ENCODE measurements around the gene HOXC5. TPM values are rescaled to one million over a fixed set of nuclear protein-coding genes. Genes with fewer than 3 reads are reported as not detected.
"Not testable (repeated sequence)": the region's sequence is repeated elsewhere in the genome, so short reads cannot be mapped to it uniquely, and the experiment has no call there.

The HOXC5 gene
- total RNA-seq, 1 donor from 2014 or later, result not detected

DNA sequence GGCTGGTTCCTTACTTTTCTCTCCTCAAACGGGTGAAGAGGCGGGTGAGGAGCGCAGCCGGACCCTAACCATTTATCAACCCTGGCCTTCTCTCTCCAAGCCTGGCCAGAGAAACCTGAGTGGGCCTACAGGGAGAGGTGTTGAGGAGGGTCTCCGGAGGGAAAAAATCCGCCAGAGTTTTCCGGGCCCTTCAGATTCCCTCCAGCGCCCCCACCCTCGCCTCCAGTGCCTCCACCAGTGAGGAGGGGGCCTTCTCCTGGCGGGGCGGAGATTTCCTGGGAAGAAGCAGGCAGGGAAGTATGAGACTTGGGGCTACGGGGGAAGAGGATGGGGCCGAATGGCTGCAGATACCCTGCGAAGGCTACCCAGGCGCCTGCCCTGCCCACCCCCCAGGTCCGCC is 1.4 kb upstream of the HOXC5 start:
- no peak for FAIRE-seq
- DNase-seq (ENCODE audit: low spot score in 2 of 2), result no peak

DNA sequence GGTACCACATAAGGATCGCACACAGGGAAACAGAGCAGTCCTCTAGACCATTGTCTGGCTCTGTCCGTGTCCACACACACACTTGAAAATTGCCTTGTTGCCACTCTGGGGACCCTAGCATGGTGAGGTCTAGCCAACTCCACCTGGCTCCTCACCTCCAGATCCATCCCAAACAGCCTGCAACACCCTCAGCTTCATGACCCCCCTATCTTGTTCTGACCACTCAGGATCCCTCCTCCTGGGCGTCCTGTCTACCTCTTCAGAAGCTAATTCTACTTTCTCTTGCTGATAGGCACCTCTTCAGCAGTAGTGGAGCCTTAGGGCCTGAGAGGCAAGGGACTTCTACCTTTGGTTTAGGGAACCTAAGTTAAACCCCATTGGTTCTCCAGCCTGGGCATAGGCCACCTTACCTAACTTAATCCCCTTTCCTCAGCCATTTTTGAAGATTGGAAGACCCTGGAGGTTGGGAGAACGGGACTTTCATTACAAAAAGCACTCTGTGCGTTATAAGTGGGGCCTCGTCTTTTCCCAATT is 697 bp upstream of the HOXC5 start:
- no peak for FAIRE-seq
- no peak for DNase-seq (ENCODE audit: low spot score in 2 of 2)

DNA sequence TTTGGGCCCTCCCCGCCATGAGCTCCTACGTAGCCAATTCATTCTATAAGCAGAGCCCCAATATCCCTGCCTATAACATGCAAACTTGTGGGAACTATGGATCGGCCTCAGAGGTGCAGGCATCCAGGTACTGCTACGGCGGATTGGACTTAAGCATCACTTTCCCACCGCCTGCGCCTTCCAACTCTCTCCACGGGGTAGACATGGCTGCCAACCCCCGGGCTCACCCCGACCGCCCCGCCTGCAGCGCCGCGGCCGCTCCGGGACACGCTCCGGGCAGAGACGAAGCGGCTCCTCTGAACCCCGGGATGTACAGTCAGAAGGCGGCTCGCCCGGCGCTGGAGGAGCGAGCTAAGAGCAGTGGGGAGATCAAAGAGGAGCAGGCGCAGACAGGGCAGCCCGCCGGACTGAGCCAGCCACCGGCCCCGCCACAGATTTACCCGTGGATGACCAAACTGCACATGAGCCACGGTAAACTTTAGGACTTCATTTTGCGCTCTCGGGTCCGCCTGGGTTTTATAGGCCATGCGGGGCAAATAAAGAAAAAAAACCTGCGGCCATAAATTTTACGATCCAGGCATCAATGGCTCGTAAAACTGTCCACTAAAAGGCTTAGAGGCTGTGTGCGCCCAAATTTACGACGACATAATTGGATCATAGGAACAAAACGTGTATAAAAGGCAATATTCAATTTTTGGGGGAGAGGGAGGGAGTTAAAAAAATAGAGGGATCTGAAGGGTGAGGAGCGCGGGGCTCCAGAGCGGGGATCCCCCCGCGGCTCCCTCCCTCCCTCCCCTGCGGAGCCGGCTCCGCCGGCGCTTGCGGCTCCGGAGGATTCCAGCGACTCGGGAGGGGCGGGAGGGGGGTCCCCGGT is 493 bp downstream of the HOXC5 start:
- DNase-seq (ENCODE audit: low spot score in 2 of 2), result no peak
- FAIRE-seq, result no peak

- no peak for FAIRE-seq
- no peak for DNase-seq (ENCODE audit: low spot score in 2 of 2)
These were observed 1.3 kb downstream of the HOXC5 start for GRCh38 chr12:54033980-54034784.

DNA sequence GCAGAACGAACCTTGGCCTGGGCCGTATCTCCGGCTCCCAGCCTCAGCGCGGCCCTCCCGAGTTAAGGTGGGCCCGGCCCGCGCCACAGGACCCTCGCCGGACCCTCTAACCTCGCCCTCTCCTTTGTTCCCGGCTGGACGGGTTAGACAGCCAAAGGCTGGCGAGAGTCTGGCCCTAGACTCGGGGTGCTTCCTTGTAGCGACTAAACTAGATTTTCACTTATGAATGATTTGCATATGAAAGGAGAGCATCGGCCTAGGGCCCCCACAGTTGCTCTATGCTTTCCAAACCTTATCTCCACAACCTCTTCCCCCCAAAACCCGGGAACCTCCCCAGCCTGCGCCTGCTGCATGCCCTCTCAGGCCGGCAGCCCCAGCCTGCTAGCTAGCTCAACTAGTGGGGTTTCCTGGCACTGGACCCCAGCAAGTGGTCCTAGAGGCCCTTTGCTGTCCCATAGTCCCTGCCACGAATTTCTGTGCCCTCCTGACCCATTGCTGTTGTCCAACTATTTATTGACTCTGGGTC is 2.0 kb downstream of the HOXC5 start:
- DNase-seq (ENCODE audit: low spot score in 2 of 2), result no peak
- no peak for FAIRE-seq

DNA sequence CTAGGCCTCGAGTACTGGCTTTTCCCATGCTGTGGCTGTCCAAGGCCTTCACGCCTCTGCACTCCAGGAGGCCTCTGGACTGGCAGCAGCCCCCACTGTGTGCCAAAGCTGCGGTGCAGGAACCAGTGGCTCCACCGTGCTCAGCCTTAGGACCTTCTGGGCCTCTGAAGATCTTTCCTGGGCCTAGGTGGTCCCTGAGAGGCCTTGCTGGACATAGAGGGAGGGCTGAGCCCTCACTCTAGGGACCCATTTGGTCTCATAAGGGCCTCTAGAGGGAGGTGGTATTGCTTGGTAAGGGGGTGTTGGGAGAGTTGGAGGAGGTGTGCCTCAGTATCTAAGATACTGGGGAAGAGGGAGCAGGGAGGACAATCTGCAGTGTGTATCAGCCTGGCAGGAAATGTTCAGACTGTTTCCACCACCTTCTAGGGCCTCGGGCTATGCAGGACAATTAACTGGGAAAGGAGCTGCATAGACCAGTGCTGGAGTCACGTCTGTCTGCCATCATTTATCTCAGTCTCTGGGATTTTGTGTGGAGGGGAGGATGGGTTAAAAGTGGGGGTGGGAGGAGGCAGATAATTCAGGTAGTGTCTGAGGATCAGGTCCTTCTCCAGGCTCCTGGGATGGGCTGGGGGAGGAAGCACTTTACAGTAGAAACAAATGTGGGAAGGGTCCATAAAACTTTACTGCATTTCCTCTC is 2.9 kb downstream of the HOXC5 start:
- no peak for DNase-seq (ENCODE audit: low spot score in 2 of 2)
- FAIRE-seq, result no peak

DNA sequence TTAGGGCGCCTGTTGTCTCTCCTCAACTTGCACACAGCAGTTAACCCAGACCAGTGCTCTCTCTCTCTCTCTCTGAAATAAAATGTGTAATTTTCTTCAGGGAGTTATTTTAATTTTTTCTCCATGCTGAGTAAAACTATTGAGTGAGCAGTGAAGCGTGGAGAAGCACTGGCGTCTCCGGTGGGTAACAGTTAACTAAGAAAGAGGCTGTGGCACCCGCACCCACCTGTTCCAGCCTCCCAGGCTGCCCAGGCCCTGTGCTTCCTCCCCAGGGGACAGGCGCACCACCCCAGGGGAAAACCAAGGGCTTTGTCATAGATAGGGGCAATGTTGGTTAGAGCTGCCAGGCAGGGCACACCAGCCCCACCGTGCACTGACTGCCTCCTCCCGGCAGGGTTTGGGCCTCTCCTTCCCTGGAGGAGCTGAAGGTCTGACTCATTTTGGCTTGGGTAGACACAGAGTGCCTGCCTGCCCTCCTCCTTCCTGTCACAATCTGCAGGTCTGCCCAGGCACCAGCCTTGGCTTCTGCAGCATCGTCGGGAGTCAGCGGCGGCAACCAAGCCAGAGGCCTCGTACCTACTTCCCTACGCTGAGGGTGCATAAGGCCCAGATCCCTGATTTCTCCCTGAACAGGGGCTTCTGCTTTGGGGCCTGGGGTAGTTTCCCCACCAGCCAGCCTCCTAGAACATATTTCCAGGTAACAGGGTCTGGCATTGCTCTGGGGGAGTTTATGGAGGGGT is 3.9 kb downstream of the HOXC5 start:
- DNase-seq (ENCODE audit: low spot score in 2 of 2), result no peak

DNA sequence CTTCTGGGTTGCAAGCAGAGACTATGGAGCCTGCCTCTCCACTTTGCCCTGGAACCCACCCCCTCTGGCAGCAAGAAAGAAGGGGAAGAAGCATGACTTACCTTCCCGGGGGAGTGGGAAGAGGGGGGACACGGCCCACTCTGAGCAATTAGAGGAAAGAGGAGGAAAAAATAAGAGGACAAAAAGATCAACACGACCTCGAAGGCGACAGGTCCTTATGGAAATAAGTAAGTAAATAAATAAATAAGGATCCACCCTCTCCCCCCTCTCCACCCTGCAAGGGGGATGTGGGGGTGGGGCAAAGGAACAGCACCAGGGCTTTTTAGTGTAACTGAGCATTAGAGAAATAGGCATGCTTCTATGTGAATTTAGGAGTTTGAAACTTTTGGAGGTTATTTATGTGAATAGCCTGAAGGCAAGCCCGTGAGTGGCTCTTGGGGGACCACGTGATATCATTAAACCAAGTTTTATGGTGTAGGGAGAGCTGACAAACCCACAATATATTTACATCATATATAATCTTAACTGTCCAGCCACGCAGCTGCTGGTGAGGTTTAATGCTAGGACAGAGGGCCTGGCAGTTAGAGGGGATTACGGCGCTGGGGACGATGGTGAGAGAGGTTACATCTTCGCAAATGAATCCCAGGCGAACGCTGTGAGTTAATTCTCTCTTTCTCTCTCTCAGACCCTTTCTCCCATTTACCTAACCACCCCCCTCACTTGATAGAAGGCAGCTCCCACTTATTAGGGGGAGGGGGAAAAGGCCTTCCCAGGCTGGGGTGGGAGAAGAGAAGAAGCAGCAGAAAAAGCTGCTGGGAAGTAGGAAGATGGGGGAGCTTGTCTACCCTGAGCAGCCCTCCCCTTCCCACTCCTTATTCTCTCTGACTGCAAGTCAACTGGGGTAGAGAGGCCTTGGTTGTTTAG is 4.8 kb downstream of the HOXC5 start:
- no peak for FAIRE-seq
- DNase-seq (ENCODE audit: low spot score in 2 of 2), result no peak

More for the DNA sequence above, 3.9 kb downstream of the HOXC5 start:
- no peak for FAIRE-seq

DNA sequence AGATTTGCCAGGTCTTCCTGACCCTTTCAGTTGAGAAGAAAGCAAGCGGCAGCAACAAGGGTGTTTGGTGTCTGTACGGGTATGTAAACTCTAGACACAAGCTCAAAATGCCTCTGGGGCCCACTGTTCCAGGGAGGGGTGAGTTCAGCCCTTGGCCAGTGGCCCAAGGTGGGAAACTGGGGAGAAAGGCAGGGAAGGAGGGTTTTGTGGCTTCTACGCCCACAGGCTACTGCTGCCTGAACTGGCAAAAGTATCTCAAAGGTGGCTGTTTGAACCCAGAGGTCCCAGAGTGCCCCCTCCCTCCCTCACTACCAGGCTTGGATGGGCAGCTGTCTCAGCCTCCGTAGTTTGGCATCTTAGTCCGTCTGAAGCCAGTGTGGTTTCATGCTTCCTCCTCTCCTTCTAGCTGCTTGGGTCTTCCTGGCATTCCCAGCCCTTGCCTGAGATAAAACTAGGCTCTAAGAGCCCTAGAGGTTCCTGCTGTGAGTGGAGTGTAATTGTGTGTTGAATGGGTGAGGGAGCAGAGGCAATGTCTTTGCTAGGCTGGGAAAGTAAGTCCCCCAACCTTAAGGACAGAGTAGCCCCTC is 5.5 kb downstream of the HOXC5 start:
- no peak for FAIRE-seq

GRCh38 chr12:54038871-54039414 is 6.1 kb downstream of the HOXC5 start:
- DNase-seq (ENCODE audit: low spot score in 2 of 2) (no peak), FAIRE-seq (no peak)

More for the DNA sequence above, 5.5 kb downstream of the HOXC5 start:
- DNase-seq (ENCODE audit: low spot score in 2 of 2), result no peak

DNA sequence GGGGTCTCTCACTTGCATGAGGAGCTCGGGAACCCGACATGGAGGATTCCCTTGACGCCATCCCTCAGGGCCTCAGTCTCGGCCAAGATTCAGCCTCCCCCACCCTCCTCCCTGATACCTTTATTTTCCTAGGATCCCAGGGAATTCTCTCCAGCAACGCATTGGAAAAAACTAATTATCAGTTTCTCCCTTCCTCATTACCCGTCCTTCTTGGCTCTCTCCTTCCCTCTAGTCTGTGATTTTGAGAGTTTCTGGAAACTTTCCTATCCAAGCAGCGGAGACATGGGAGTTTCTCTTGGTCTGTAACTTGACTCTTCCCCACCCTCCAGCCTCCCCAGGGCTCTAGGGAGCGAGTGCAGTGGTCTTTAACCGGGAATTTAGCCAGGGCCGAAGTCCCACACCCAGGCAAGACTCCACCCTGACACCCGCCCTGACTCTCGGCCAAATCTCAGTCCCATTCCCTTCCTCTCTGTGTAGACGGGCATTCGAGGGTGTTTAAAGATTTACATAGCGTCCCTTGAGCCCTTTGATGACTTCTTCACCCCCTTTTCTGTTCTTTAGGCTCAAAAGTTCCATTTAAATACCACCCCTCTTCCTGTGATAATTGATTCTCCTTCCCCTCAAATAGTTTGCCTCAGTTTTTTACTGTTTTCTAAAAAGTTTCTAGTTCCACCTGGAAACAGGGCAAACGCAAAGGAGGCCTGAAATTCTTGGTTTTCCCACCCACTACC is 6.7 kb downstream of the HOXC5 start:
- no peak for DNase-seq (ENCODE audit: low spot score in 2 of 2)
- FAIRE-seq, result no peak

DNA sequence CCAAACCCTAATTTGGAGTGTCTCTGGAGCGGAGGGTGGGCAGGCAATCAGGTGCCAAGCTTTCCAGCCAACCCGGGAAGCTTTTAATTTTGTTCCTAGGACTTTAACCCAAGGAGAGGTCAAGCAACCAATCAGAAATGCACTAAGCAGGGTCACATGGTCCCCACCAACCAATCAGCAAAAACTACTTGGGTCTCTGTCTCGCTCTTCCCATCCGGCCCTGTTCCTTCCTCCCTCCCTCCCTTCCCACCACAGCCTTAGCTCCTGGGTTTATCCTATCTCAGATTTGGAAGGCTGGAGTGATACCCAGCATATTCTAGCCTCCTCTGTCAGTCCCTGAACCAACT is 7.3 kb downstream of the HOXC5 start:
- FAIRE-seq (no peak), DNase-seq (ENCODE audit: low spot score in 2 of 2) (no peak)

- FAIRE-seq, result no peak
- DNase-seq (ENCODE audit: low spot score in 2 of 2), result no peak
These were observed 7.8 kb downstream of the HOXC5 start for GRCh38 chr12:54040648-54041047.

DNA sequence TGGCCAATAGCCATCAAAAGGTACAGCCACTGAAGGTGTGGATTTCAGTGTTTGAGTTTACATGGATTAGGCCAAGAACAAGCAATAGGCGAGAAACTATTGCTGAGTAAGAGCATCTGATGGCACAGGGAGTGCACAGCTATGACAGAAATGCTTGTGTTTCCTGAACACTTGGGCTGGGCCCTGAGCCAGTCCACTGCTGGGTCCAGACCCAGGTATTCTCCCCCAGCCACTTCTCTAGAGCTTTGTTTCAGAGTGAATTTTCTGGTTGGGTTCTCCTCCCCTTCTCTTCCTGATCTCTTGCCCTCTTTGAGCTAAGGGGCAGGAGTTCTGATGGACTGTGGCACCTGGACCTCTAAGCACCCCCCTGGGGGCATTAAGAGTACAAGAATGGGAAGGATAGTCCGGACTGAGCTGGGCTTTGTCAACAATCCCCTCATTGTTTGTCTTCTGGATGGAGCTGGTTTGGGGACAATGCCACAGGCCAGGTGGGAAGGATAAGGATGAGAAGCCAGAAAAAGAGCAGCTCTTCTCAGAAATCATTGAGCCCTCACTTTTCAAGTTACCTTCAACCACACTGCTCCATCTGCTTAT is 8.3 kb downstream of the HOXC5 start:
- DNase-seq (ENCODE audit: low spot score in 2 of 2) (no peak), FAIRE-seq (no peak)

DNA sequence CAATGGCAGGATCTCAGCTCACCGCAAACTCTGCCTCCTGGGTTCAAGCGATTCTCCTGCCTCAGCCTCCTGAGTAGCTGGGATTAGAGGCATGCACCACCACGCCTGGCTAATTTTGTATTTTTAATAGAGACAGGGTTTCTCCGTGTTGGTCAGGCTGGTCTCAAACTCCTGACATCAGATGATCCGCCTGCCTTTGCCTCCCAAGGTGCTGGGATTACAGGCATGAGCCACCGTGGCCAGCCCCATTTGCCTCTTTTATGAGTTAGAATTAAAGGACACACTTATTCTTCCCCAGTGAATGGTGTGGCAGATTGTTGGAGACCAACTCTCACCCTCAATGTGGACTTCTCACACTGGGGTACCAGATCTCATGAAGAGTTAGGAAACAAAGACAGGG is 9.2 kb downstream of the HOXC5 start:
- DNase-seq (ENCODE audit: low spot score in 2 of 2); FAIRE-seq: not testable (repeated sequence)

- FAIRE-seq, result no peak
- no peak for DNase-seq (ENCODE audit: low spot score in 2 of 2)
These were observed 10.4 kb downstream of the HOXC5 start for GRCh38 chr12:54042970-54043853.
